SJSA1 (cell line): ENCODE results near the gene KCNQ2. TPM values are rescaled to one million over a fixed set of nuclear protein-coding genes. Genes with fewer than 3 reads are reported as not detected.

Experiments
- DNase-seq, 2 experiments: peaks; one replicate each; pipeline ENCODE4 v3.0.0-alpha.2; 2015 to 2020; ENCODE audit warnings: low spot score in 2 of 2, low read depth in 1 of 2
- H3K27ac ChIP-seq: fragments of 250-450 bp; sonication (Bioruptor Pico); 2 replicates; pipeline ENCODE4 v1.5.1; 2020; ENCODE audit warnings: mild to moderate bottlenecking, moderate library complexity
- H3K27me3 ChIP-seq: fragments of 250-450 bp; sonication (Bioruptor Pico); replicated peaks from 2 replicates; pipeline ENCODE4 v1.5.1; 2020; ENCODE audit warnings: mild to moderate bottlenecking, moderate library complexity
- H3K36me3 ChIP-seq: fragments of 250-450 bp; sonication (Bioruptor Pico); 2 replicates; pipeline ENCODE4 v1.5.1; 2020; ENCODE audit warnings: mild to moderate bottlenecking
- H3K4me1 ChIP-seq: fragments of 250-450 bp; sonication (Bioruptor Pico); replicated peaks from 2 replicates; pipeline ENCODE4 v1.6.1; 2021; ENCODE audit warnings: mild to moderate bottlenecking
- H3K4me3 ChIP-seq: fragments of 250-450 bp; sonication (Bioruptor Pico); 2 replicates; pipeline ENCODE4 v1.5.1; 2020; ENCODE audit warnings: mild to moderate bottlenecking
- H3K9me3 ChIP-seq: fragments of 250-450 bp; sonication (Bioruptor Pico); replicated peaks from 2 replicates; pipeline ENCODE4 v1.5.1; 2020; ENCODE audit warnings: mild to moderate bottlenecking
- total RNA-seq: library from RNA; depleted of rRNA; stranded (reverse); fragments of >200 nt; shearing (Covaris generic); gene quantifications from 2 replicates; pipeline ENCODE4 v1.2.3, GENCODE V29; 2014

The KCNQ2 gene
- total RNA-seq, 1 experiment from 2014 or later = not detected

DNA sequence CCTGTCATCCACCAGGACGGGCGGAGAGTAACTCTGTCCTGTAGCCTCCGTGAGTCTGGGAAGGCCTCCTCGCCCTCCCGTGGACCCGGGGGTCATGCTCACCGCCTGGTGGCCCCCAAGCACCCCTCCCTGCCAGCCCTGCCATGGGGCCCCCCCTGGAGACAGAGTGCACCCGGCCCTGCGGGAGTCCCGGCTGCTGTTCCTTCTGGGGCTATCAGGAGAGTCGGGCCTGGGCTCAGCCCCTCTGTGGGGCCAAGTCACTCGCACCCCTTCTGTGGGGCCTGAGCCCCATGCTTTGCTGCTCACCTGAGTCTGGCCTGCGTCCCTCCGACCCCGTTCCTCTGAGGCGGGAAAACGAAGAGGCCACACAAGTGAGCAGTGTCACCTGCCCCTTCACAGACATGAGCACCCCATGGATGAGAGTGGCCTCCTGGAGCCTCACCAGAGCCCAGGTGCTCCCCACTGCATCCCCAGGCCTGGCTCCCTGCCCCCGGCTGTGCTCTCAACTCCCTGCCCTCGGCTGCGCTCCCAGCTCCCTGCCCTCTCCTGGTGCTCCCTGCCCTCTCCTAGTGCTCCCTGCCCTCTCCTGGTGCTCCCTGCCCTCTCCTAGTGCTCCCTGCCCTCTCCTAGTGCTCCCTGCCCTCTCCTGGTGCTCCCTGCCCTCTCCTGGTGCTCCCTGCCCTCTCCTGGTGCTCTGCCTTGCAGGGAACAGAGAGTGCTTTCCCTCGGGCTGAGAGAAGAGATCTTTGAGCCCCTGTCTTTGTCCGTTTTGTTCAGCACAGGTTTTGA, 106.7 kb downstream of the KCNQ2 start:
- no peak for DNase-seq
- H3K27ac ChIP-seq = no peak overlapping the region
- H3K9me3 ChIP-seq = no peaks in the 10 kb centered on the region
- peaks cover 63% of the 10 kb centered on the region for H3K27me3 ChIP-seq
- H3K36me3 ChIP-seq = no peaks in the 10 kb centered on the region
- H3K4me1 ChIP-seq = no peaks in the 10 kb centered on the region
- H3K4me3 ChIP-seq = no peak overlapping the region

DNA sequence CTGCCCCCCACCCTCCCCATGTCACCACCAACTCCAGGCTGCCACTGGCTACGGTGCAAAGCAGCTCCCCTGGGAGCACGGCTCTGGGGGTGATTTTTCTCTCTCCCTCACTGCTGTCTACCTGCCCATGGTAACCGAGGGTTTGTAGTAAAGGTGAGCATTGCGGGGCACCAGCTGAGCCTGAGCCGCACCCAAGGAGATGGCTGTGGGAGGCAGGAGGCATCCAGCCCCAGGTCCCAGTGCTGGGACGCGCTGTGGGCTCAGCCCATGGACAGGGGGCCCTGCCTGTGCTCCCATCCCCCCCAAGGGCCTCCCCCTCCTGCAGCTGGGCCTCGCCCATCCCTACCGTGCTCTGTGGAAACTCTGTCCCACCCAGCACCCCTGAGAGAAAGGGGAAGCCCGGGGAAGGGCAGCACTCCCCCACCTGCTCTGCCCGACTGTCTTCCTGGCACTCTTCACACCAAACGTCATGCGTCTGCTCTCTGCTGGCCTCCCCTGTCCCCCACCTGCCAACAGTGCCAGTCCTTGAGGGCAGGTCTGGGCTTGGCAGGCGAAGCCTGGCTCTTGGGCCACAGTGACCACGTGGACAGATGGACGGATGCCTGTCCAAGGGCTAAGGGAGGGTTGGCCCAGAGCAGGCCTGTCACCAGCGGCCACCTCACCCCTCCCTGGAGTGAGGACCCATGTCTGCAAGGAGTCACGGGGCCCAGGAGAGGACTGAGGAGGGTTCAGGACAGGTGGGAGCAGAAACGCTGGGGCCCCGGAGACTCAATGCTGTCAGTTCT, 107.5 kb downstream of the KCNQ2 start:
- Histone ChIP-seq H3K27ac (no peak overlapping the region), H3K27me3 (peaks cover 68% of the 10 kb centered on the region)

DNA sequence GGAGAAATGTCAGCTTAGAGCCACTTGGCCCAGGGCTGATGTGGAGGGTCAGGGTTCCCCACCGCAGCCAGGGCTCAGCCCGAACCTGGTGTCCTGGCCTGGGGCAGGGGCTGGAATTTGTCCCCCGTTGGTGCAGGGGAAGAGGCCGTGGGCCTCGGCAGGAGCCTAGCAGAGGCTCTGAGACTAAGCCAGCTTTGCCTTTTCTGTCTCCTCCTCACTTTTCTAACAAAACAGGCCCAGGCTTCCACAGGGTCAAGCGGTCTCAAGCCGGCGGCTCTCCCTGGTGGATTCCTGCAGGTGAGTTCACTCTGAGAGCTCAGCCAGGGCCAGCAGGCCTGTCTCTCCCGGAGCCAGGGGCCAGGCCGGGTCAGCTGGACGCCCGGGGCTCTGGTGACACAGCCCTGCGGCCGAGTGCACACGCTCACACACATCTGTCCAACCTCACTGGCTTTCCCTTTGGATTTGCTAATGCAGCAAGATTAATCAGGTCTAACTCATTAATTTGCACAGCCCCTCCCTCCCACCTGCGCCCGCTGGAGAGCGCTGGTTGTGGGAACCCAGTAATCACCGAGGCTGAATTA, 108.4 kb downstream of the KCNQ2 start:
- Histone ChIP-seq H3K27me3 (peaks cover 74% of the 10 kb centered on the region), H3K9me3 (no peaks in the 10 kb centered on the region), H3K4me3 (no peak overlapping the region), H3K36me3 (no peaks in the 10 kb centered on the region), H3K4me1 (no peaks in the 10 kb centered on the region), H3K27ac (no peak overlapping the region)
- DNase-seq = no peak

More for the DNA sequence above, 107.5 kb downstream of the KCNQ2 start:
- Histone ChIP-seq H3K4me1 (no peaks in the 10 kb centered on the region), H3K36me3 (no peaks in the 10 kb centered on the region), H3K4me3 (no peak overlapping the region), H3K9me3 (no peaks in the 10 kb centered on the region)
- no peak for DNase-seq

DNA sequence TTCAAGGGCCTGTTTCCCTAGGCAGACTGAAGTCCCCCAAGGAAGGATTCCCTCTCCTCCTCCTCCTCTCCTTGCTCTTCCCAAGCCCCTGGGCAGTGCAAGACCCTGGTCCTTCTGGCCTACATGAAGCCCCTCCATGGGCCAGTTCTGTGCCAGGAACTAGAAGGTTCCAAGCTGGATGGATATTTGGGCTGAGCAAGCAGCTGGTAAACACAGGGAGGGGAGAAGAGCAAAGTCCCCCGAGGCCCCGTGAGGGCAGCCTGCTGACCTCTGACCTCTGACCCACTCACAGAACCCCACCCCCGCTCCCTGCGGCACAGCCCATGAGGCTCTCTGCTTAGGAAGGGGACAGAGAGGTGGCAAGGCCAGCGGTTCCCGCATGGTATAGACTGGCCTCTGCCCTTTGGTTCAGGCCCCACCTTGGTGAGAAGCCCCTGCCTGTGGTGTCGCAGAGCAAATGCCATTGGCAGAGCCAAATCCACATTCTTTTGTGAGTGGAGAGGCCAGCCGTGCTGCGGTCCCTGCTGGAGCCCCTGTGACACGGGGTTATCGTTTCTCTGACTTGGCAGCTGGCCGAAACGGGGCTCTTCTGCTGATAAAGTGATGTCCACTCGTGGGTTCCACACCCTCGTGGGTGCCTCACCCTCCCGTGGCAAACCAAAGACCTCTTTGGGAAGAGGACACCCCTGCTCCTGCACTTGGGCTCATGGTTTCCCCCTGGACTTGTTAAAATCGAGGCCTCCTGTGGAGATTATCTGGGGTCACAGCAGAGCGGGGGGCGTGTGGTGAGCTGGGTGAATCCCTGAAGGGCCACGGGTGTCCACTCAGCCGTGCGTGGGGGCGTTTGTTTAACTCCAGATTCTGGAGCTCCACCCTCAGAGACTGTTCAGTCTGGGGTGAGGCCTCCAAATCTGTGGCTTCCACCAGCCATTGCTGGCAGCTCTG, 109.2 kb downstream of the KCNQ2 start:
- Histone ChIP-seq H3K36me3 (no peaks in the 10 kb centered on the region), H3K27ac (no peak overlapping the region), H3K4me3 (no peak overlapping the region), H3K4me1 (no peaks in the 10 kb centered on the region), H3K9me3 (no peaks in the 10 kb centered on the region), H3K27me3 (peaks cover 73% of the 10 kb centered on the region)
- no peak for DNase-seq

DNA sequence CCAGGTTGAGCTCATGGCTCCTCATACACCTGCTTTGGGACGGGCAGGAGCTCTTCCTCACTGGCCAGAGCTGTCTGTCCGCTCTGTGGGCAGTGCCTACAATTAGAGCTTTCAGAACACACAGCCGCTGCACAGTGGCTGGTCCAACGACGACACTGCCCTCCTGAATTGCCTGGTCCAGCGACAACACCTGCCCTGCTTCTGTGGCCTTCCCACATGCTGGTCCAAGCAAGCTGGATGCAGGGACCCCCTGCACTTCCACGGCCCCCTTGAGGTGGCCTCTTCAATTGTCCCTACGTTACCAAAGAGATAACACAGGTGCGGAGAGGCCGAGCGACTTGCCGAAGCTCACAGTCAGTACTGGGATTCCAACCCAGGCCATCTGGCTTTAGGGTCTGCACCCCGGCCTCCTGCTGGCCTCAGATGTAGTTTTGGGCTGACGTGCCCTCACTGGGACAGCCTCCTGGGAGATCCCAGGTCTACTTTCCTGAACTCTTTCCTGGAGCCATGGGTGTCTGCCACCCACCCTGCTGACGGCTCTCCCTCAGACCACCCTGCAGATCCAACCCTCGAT, 109.9 kb downstream of the KCNQ2 start:
- Histone ChIP-seq H3K27ac (no peak overlapping the region), H3K4me1 (no peaks in the 10 kb centered on the region), H3K4me3 (no peak overlapping the region), H3K9me3 (no peaks in the 10 kb centered on the region), H3K36me3 (no peaks in the 10 kb centered on the region), H3K27me3 (peaks cover 77% of the 10 kb centered on the region)
- DNase-seq = no peak

DNA sequence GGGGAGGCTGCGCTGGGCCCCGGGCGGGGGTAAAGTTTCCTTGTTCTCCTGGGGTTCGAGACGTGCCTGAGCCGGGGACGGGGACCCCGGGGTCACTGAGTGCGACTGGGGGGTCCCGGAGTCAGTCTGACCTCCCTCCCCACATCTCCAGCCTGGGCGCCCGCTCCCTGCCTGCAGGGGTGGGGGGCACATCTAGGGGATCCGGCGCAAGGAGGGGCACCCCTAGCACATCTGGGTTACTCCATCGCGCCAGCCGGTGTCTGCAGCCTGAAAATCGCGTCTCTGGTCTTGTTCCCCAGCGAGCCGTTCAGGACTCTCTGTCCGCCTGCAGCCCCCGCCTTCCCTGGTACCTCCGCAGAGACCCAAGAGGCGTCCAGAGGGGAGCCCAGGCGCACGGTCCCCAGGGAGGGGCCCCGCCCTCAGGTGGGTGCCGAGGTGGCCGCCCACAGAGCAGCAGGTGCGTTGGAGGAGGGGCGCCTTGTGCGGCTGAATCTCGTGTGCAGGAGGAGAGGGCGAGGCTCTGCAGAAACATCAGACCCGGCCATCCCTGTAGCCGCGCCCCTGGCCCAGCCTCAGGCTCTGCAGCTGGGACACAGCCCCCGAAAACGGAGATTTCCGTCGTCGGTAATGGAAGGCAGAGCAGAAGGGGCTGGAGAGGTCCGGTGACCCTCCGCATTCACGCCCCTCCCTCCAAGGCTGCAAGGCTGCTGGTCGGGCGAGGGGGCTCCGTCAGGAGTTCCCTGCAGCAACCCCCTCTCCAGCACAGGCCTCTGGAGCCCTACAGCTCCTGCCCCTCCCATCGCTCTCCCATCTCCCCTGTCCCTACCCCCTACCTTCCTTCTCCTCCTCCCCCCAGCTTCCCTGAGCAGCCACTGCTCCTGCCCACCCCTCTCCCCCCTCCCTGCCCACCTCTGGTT, 110.7 kb downstream of the KCNQ2 start:
- H3K27me3 ChIP-seq = peaks cover 69% of the 10 kb centered on the region
- no peak for DNase-seq

DNA sequence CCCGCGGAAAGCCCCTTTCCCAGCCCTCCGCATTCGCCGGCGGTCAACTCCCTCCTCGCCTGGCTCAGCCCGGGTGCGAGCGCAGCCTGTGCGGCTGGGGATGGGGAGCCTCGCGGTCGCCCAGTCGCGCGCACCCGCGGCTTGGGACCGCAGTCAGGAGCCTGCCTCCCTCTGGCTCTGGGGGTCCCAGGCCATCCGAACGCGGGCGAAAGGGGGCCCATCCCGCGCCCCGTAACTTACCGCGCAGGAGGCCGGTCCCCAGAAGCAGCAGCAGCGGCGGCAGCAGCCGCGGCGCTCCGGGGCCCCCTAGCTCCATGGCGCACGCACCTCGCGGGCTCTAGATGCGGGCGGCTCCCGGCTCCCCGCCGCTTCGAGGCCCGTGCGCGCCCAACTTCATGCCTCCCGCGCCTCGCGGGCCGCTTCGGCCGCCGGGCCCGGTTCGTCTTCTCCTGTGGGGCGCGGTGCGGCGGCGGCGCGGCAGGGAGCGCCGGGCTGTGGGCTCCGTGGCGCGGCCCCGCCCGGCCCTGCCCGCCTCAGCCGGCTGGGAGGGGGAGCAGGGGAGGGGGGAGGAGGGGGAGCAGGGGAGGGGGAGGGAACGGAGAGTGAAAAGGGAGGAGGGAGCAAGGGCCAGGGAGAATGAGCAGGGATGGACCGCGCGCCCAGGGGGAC, 111.5 kb downstream of the KCNQ2 start, which contains the start of gene CHRNA4:
Gene CHRNA4, minus strand, starts transcription at position 500 of the 669 bp plus-strand sequence. Its CDS starts 184 bp downstream, at position 316.
- Histone ChIP-seq H3K4me3 (no peak within 1 kb of the TSS), H3K27me3 (peaks cover 65% of the 10 kb centered on the region), H3K9me3 (no peaks in the 10 kb centered on the region), H3K27ac (no peak within 1 kb of the TSS), H3K4me1 (no peaks in the 10 kb centered on the region), H3K36me3 (no peaks in the 10 kb centered on the region)
- no peak for DNase-seq

More for the DNA sequence above, 110.7 kb downstream of the KCNQ2 start:
- no peaks in the 10 kb centered on the region for H3K4me1 ChIP-seq
- H3K4me3 ChIP-seq = no peak overlapping the region
- no peaks in the 10 kb centered on the region for H3K36me3 ChIP-seq
- H3K9me3 ChIP-seq = no peaks in the 10 kb centered on the region
- H3K27ac ChIP-seq = no peak overlapping the region

DNA sequence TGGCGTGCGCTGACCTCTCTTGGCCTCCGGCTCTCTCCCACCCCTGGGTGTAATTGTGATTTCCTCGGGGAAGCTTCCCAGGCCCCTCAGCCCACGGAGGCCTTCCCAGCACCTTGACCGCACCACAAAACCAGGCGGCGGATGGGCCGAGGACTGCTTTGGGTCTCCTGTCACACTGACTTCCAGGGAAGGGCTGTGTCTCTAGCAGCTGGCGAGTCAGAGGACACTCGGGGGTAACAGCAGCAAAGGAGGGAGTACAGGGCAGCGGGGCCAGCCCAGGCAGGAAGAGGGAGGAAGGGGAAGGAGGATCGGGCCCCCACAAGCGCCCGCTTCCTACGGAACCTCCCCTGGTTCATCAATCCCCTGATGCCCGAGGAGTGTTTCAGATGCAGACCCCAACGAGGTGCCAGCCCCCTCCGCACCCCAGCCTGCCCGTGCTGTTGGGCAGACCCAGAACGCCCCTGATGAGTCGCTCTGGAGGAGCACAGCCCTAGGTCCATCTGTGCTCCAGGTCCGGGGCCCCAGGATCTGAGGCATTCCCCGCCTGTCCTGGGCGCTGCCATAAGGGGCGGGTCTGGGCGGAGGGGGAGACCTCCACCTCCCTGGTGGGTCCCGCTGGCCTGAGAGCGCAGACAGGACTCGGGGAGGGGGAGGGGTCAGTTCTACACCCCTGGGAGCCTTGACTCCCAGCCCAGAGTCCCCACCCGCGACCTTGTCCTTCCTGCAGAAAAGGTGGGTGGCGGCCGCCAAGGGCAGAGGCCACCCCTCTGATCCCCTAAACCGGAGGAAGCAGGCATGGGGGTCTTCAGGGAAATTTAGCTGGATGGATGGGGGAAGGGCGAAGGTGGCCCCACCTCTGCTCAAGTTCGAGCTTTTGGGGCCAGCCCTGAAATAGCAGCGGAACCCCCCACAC, 112.3 kb downstream of the KCNQ2 start:
- DNase-seq = no peak
- H3K4me1 ChIP-seq = no peaks in the 10 kb centered on the region
- no peaks in the 10 kb centered on the region for H3K9me3 ChIP-seq
- H3K36me3 ChIP-seq = no peaks in the 10 kb centered on the region
- peaks cover 59% of the 10 kb centered on the region for H3K27me3 ChIP-seq
- H3K4me3 ChIP-seq = no peak overlapping the region
- no peak overlapping the region for H3K27ac ChIP-seq

DNA sequence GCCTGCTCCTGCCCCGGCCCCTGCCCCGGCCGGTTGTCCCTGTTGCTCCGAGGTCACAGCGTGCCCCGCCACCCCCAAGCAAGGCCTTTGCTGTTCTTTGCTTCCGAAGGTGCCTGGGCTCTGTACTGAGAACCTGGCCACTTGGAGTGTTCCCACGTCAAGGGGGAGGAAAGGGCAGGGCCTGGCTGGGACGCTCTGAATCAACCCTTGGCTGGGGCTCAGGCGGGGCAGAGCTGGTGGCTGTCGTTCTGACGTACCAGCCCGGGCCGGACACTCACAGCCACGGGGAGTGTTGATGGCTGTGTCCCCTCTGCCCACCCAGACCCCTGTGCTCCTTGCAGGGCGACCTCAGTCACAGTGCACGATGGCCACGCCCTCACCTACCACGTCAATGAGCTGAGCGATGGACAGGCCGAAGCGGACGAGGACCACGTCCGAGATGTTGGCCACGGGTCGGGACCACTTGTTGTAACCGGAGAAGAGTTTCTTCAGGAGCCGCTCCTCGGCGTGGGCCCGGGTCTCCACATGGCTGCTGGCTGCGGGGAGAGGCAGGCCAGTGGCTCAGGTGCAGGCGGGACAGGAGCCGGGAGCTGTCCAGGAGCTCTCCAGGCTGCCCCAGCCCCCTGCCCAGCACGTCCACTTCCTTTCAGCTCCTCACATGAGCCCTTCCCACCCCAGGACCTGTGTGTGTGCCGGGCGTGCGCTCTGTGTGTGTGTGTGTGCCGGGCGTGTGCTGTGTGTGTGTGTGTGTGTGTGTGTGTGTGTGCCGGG, 113.1 kb downstream of the KCNQ2 start:
- no peak overlapping the region for H3K4me3 ChIP-seq
- no peaks in the 10 kb centered on the region for H3K36me3 ChIP-seq
- H3K27me3 ChIP-seq = peaks cover 58% of the 10 kb centered on the region
- H3K27ac ChIP-seq = no peak overlapping the region
- H3K9me3 ChIP-seq = no peaks in the 10 kb centered on the region
- no peaks in the 10 kb centered on the region for H3K4me1 ChIP-seq
- no peak for DNase-seq

DNA sequence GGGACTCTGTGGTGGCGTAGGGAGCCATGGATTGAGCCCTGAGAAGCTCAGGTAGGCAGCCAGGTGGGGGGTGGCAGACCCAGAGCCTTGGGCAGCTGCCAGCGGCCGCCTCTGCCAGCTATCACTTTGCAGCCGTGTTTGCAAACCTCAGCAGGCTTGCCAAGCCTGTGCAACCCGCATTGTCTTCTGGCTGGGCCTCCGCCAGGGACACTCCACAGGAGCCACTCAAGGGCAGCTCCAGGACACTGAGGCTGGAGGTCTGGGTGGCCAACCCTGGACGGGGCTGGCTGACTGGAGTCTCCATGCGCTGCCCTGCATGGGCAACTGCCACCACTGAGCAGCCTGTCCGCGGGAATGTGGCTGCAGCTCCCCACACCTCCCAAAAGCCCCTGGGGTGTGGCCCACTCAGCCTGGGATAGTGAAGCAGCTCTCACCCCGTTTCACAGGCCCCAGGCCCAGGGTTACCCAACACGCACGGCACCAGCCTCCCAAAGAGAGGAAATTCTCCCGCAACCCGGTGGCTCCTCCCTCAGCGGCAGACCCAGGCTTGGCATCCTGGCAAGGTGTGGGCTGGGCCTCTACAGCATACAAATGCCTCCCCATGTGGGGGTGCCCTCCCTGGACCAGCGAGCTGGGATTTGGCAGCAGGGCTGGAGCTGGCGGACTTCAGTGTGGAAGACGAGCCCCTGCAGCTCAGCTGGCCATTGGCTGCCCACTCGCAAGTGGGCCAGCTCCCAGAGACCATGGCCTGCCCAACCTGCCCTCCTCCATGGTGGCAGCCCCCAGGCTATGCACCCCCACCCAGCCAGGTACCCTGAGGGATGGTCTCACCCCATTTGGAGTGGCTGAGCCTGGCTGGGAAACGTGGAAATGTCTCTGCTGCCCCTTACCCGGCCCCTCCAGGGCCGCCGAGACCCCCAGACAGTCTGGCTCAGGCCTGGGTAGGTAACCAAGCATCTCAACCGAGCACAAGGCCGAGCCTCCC, 114.2 kb downstream of the KCNQ2 start:
- Histone ChIP-seq H3K4me3 (no peak overlapping the region), H3K27ac (no peak overlapping the region), H3K9me3 (no peaks in the 10 kb centered on the region), H3K27me3 (peaks cover 47% of the 10 kb centered on the region), H3K4me1 (no peaks in the 10 kb centered on the region), H3K36me3 (no peaks in the 10 kb centered on the region)
- no peak for DNase-seq
